GM12865 (cell line): ENCODE results near the gene MIOX.
A peak's percentile ranks its signal among the peaks of the same experiment; 100 is the strongest.

Experiments
- DNase-seq: peaks from one replicate; pipeline ENCODE4 v3.0.0; 2010; ENCODE audit warnings: low read depth
- H3K4me3 ChIP-seq: 2 replicates; pipeline ENCODE4 v1.5.1; 2011; ENCODE audit warnings: mild to moderate bottlenecking, low read depth, low read length, control low read depth
- CTCF ChIP-seq: IDR thresholded peaks from 2 replicates; pipeline ENCODE4 v1.5.1; 2011; ENCODE audit warnings: low read length, control low read depth, low read depth, inconsistent platforms; ENCODE audit not compliant: insufficient read depth; ENCODE audit errors: missing control alignments

The MIOX gene

DNA sequence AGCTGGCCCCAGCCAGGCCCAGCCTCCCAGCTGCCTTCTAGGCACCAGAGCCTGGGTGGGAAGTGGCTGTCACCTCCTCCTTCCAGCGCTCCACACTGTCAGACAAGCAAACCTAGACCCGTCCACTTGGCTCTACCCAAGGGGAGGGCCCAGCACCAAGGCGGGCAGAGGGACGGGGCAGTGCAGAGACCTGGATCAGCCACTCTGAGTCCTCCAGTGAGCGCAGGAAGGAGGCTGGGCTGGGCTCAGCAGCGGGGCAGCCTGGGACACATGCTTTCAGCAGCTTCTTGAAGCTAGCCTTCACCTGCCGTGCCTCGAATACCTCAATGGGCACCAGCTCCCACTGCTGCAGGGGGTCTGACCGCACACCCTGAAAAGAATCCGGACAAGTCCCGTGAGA, 30.6 kb upstream of the MIOX start:
- no peak for TF ChIP-seq CTCF
- DNase-seq: no peak
- no peak overlapping the region for H3K4me3 ChIP-seq

DNA sequence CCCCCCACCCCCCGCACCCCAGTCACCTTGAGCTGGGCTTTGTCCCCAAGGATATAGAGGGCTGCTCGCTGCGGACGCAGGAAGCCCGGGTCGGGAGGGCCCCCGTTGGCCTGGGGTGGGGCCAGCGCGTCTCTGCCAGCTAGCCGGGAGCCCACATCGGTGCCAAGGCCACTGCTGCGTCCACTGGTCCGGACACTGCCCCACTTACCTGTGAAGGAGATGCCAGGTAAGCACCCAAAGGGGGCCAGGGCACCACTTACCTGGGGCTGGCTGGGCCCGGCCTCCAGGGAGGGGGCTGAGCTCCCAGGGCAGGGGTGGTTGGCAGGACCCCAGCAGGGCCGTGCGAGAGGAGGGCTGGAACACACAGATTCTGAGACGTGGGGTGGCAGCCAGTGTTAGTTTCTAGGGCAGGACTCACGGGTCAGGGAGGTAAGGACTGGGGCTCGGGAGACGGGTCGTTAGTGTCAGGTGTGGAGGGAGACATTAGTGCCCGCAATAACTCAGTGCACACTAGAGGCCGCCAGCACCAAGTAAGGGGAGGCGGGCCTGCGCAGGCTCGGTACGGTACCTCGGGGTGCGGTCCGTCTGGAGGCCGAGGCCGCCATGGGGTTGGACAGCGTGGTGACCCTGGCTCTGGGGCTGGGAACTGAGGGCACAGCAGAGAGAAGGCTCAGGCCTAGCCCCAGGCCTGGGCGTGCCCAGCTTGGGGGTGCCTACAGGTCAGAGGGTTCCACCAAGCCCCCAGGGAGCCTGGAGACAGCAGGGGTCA, 30.0 kb upstream of the MIOX start:
- H3K4me3 ChIP-seq: no peak overlapping the region
- TF ChIP-seq CTCF: peak; percentile 27
- DNase-seq: no peak

GRCh38 chr22:50459016-50459415, 27.6 kb upstream of the MIOX start:
- DNase-seq: no peak
- no peak for TF ChIP-seq CTCF
- no peak overlapping the region for H3K4me3 ChIP-seq

DNA sequence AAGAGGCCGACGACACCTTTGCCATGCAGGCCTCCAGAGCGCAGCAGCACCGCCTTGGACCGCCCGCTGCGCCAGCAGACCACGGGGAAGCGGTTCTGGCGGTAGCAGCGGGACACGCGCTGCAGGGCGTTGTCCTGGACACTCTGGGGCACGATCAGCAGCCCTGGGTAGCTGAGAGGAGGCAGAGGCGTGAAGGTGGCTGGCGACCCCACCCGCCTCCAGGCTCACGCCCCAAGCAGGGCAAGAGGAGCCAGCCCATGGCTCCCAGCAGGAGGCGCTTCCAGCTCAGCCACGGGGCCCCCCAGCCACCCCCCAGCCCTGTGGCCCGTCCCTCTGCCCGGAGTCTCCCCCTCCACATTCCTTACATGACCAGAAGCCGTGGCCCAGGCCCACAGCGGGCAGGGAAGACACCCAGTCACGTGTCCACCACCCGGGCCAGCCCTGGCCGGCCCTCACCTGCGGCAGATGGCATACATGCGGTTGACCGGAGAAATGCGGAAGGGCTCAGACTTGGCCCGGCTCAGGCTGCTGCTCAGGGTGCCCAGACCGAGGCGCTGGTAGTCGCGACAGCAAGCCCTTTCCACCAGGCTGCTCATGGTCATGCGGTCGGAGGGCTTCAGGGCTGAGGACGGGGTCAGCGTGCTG, 27.0 kb upstream of the MIOX start:
- no peak for TF ChIP-seq CTCF
- no peak overlapping the region for H3K4me3 ChIP-seq
- DNase-seq: no peak

- no peak overlapping the region for H3K4me3 ChIP-seq
- no peak for TF ChIP-seq CTCF
- no peak for DNase-seq
These were observed 25.7 kb upstream of the MIOX start for GRCh38 chr22:50460938-50461337.

DNA sequence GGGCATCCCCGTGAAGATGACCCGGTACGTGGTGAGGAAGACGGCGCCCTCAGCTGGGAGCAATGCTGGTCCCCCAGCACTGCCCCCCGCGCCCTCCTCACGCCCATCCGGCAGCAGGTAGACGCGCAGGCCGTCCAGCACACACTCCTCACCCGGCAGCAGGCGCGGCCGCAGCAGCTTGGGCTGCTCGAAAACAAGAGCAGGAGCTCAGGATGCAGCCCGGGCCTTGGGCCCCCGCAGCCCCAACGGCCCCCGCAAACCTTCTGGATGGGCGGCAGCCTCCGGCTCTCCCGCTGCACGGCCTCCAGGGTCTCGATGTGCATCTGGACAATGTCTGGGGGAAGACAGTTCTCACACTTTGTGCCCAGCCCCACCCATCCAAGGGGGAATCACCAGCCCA, 25.1 kb upstream of the MIOX start:
- no peak overlapping the region for H3K4me3 ChIP-seq
- TF ChIP-seq CTCF: no peak
- no peak for DNase-seq

- no peak for DNase-seq
- H3K4me3 ChIP-seq: no peak overlapping the region
- TF ChIP-seq CTCF: no peak
These were observed 24.6 kb upstream of the MIOX start for GRCh38 chr22:50461979-50462540.
